Osteoblast (primary cell): ENCODE measurements around the gene ELMO1. TPM values are rescaled to one million over a fixed set of nuclear protein-coding genes. Genes with fewer than 3 reads are reported as not detected.

Experiments
- DNase-seq: peaks from one replicate; pipeline ENCODE4 v3.0.0; 2011; ENCODE audit warnings: low spot score, mixed read lengths; ENCODE audit not compliant: insufficient read length; ENCODE audit errors: missing footprints
- H2AFZ ChIP-seq: 2 replicates; pipeline ENCODE4 v1.6.0; 2011; ENCODE audit warnings: mild to moderate bottlenecking, low read length
- H3K27ac ChIP-seq: 2 replicates; pipeline ENCODE4 v1.5.1; 2011; ENCODE audit warnings: mild to moderate bottlenecking, low read depth, low read length, moderate library complexity
- H3K27me3 ChIP-seq: 2 replicates; pipeline ENCODE4 v1.6.0; 2012; ENCODE audit warnings: mild to moderate bottlenecking, control low read depth, inconsistent platforms, low read length, moderate library complexity; ENCODE audit not compliant: insufficient read depth
- H3K36me3 ChIP-seq: 2 replicates; pipeline ENCODE4 v1.5.1; 2011; ENCODE audit warnings: mild to moderate bottlenecking, low read length, control low read depth, moderate library complexity; ENCODE audit not compliant: insufficient read depth
- H3K4me1 ChIP-seq: 2 replicates; pipeline ENCODE4 v1.5.1; 2011; ENCODE audit warnings: mild to moderate bottlenecking, low read length, control low read depth, moderate library complexity; ENCODE audit not compliant: insufficient read depth
- H3K4me2 ChIP-seq: 2 replicates; pipeline ENCODE4 v1.6.0; 2011; ENCODE audit warnings: mild to moderate bottlenecking, low read length; ENCODE audit not compliant: insufficient read depth
- H3K4me3 ChIP-seq: fragments of 200-600 bp; sonication (generic); 3 replicates; pipeline ENCODE4 v1.5.1; 2012; ENCODE audit warnings: mild to moderate bottlenecking, low read length, inconsistent platforms; ENCODE audit not compliant: insufficient read depth
- H3K79me2 ChIP-seq: 2 replicates; pipeline ENCODE4 v1.6.0; 2012; ENCODE audit warnings: mild to moderate bottlenecking, low read length, control low read depth, inconsistent platforms; ENCODE audit not compliant: insufficient read depth
- H3K9me3 ChIP-seq: 2 replicates; pipeline ENCODE4 v1.5.1; 2011; ENCODE audit warnings: low read depth, low read length, control low read depth
- H4K20me1 ChIP-seq: 2 replicates; pipeline ENCODE4 v1.6.0; 2012; ENCODE audit warnings: mild to moderate bottlenecking, low read length, control low read depth; ENCODE audit not compliant: insufficient read depth
- CTCF ChIP-seq: IDR thresholded peaks from 2 replicates; pipeline ENCODE4 v1.5.1; 2011; ENCODE audit warnings: mild to moderate bottlenecking, low read depth, low read length, moderate library complexity; ENCODE audit errors: extremely low read depth
- total RNA-seq: library from RNA; depleted of rRNA; stranded (reverse); fragments of >200 nt; gene quantifications from 2 replicates; pipeline ENCODE4 v1.2.3, GENCODE V29; 2012

The ELMO1 gene
- total RNA-seq, 1 donor = 2.2 TPM

- Histone ChIP-seq H3K27me3 (no peaks in the 10 kb centered on the region), H3K4me2 (no peak overlapping the region), H3K4me3 (no peak overlapping the region), H3K79me2 (no peaks in the 10 kb centered on the region), H3K4me1 (no peaks in the 10 kb centered on the region), H3K27ac (no peak overlapping the region), H3K9me3 (no peaks in the 10 kb centered on the region), H3K36me3 (no peaks in the 10 kb centered on the region), H2AFZ (no peak overlapping the region), H4K20me1 (no peaks in the 10 kb centered on the region)
- no peak for DNase-seq
- no peak for TF ChIP-seq CTCF
These were observed 523.0 kb downstream of the ELMO1 start for GRCh38 chr7:36925691-36926090.

- no peaks in the 10 kb centered on the region for H3K36me3 ChIP-seq
- H3K27me3 ChIP-seq = no peaks in the 10 kb centered on the region
- H3K79me2 ChIP-seq = no peaks in the 10 kb centered on the region
- H2AFZ ChIP-seq = no peak overlapping the region
- no peaks in the 10 kb centered on the region for H3K9me3 ChIP-seq
- no peak overlapping the region for H3K27ac ChIP-seq
- no peaks in the 10 kb centered on the region for H4K20me1 ChIP-seq
- no peak for TF ChIP-seq CTCF
- H3K4me1 ChIP-seq = no peaks in the 10 kb centered on the region
- H3K4me3 ChIP-seq = no peak overlapping the region
- H3K4me2 ChIP-seq = no peak overlapping the region
- no peak for DNase-seq
These were observed 523.5 kb downstream of the ELMO1 start for GRCh38 chr7:36925207-36925606.

- Histone ChIP-seq H3K27me3 (no peaks in the 10 kb centered on the region), H2AFZ (no peak overlapping the region), H4K20me1 (no peaks in the 10 kb centered on the region), H3K9me3 (no peaks in the 10 kb centered on the region), H3K79me2 (no peaks in the 10 kb centered on the region), H3K4me1 (no peaks in the 10 kb centered on the region), H3K4me2 (no peak overlapping the region), H3K27ac (no peak overlapping the region), H3K36me3 (no peaks in the 10 kb centered on the region), H3K4me3 (no peak overlapping the region)
- DNase-seq = no peak
- TF ChIP-seq CTCF = no peak
These were observed 524.7 kb downstream of the ELMO1 start for GRCh38 chr7:36923943-36924436.

GRCh38 chr7:36923185-36923584 lies 525.5 kb downstream of the ELMO1 start:
- no peak for TF ChIP-seq CTCF
- no peak overlapping the region for H3K4me3 ChIP-seq
- H2AFZ ChIP-seq = no peak overlapping the region
- peak; percentile 5 for DNase-seq
- no peak overlapping the region for H3K4me2 ChIP-seq
- H3K4me1 ChIP-seq = no peaks in the 10 kb centered on the region
- H3K27ac ChIP-seq = no peak overlapping the region
- no peaks in the 10 kb centered on the region for H3K27me3 ChIP-seq
- H3K79me2 ChIP-seq = no peaks in the 10 kb centered on the region
- H4K20me1 ChIP-seq = no peaks in the 10 kb centered on the region
- H3K36me3 ChIP-seq = no peaks in the 10 kb centered on the region
- no peaks in the 10 kb centered on the region for H3K9me3 ChIP-seq
